HFF-Myc (cell line): Measurements from ENCODE around the gene PLEKHN1.
"Not testable (repeated sequence)": the region's sequence is repeated elsewhere in the genome, so short reads cannot be mapped to it uniquely, and the experiment has no call there.

Experiments
- DNase-seq: peaks from one replicate; pipeline ENCODE4 v3.0.0-alpha.2; 2011; ENCODE audit warnings: low read depth; ENCODE audit errors: extremely low read depth
- H3K4me3 ChIP-seq: replicated peaks from 2 replicates; pipeline ENCODE4 v1.5.1; 2011; ENCODE audit warnings: low read depth, mild to moderate bottlenecking, control low read depth, low read length
- TF ChIP-seq, protein P1 (sequence below): IDR thresholded peaks from 2 replicates; pipeline ENCODE4 v1.5.1; 2012; ENCODE audit warnings: mild to moderate bottlenecking, low read depth, low read length, control low read depth; ENCODE audit errors: missing control alignments

Gene PLEKHN1

DNA sequence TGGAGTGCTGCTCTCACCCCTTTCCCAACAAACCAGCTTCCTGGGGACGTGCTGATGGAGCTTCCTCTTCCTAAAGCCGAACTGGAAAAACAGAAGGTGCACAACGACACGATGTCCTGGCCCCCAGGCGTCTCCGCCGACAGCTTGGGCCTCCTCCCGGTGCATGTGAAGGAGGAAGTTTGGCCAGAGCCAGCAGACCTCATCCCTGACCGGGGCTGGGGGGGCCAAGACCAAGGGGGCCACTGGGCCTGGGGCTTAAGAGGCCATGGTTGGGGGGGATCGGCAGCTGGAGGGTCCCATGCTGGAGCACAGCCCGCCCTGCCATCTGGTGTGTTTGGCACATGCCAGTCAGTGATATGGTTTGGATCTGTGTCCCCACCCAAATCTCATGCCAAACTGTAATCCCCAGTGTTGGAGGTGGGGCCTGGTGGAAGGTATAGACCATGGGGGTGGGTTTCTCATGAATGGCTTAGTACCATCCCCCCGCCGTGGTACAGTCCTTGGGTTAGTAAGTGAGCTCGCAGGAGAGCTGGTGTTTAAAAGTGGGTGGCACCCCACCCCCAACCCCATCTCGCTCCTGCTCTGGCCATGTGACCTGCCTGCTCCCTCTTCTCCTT, 27.2 kb downstream of the PLEKHN1 start:
- no peak overlapping the region for H3K4me3 ChIP-seq
- TF ChIP-seq, protein P1, sequence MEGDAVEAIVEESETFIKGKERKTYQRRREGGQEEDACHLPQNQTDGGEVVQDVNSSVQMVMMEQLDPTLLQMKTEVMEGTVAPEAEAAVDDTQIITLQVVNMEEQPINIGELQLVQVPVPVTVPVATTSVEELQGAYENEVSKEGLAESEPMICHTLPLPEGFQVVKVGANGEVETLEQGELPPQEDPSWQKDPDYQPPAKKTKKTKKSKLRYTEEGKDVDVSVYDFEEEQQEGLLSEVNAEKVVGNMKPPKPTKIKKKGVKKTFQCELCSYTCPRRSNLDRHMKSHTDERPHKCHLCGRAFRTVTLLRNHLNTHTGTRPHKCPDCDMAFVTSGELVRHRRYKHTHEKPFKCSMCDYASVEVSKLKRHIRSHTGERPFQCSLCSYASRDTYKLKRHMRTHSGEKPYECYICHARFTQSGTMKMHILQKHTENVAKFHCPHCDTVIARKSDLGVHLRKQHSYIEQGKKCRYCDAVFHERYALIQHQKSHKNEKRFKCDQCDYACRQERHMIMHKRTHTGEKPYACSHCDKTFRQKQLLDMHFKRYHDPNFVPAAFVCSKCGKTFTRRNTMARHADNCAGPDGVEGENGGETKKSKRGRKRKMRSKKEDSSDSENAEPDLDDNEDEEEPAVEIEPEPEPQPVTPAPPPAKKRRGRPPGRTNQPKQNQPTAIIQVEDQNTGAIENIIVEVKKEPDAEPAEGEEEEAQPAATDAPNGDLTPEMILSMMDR, result no peak
- DNase-seq, result no peak

DNA sequence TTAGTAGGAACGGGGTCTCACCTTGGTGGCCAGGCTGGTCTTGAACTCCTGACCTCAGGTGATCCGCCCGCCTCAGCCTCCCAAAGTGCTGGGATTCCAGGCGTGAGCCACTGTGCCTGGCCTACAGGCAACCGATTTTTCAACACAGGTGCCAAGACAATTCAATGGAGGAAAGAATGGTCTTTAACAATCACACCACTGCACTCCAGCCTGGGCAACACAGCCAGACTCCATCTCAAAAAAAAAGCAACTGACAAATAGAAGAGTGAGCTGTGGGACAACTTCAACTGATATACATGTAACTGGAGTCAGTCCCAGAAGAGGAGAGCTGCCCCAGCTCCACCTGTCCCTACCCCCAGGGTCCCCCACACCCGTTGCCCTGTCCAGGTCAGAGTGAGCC, 28.3 kb downstream of the PLEKHN1 start:
- H3K4me3 ChIP-seq, DNase-seq: not testable (repeated sequence)

DNA sequence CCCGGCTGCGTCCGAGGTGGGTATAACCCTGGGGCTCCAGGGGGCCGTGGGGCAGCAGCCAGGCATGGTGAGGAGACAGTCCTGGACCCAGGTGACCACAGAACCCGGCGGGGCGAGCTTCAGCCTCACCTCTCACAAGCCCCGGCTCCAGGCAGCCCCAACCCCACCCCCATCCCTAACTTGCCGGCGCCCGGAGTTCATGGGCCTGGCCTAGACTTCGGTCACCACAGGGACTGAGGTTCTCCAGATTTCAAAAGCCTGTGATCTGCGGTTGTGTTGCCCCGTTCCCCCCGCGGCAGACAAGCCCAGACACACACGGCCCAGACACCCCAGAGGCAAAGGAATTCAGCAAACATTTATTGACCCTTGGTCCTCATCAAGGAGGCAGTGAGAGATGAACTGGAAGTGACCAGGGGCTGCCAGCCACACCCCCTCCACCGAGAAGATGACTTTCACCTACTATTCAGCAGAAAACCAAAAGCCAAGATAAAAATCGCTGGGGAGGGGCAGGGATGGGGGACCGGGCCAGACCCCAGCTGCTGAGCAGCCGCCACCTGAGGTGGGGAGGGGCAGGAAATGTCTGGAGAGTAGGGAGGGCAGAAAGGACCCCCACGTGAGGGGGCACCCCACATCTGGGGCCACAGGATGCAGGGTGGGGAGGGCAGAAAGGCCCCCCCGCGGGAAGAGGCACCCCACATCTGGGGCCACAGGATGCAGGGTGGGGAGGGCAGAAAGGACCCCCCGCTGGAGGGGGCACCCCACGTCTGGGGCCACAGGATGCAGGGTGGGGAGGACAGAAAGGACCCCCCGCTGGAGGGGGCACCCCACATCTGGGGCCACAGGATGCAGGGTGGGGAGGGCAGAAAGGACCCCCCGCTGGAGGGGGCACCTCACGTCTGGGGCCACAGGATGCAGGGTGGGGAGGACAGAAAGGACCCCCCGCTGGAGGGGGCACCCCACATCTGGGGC, 29.7 kb downstream of the PLEKHN1 start:
- no peak overlapping the region for H3K4me3 ChIP-seq
- TF ChIP-seq, protein P1, result no peak
- no peak for DNase-seq

DNA sequence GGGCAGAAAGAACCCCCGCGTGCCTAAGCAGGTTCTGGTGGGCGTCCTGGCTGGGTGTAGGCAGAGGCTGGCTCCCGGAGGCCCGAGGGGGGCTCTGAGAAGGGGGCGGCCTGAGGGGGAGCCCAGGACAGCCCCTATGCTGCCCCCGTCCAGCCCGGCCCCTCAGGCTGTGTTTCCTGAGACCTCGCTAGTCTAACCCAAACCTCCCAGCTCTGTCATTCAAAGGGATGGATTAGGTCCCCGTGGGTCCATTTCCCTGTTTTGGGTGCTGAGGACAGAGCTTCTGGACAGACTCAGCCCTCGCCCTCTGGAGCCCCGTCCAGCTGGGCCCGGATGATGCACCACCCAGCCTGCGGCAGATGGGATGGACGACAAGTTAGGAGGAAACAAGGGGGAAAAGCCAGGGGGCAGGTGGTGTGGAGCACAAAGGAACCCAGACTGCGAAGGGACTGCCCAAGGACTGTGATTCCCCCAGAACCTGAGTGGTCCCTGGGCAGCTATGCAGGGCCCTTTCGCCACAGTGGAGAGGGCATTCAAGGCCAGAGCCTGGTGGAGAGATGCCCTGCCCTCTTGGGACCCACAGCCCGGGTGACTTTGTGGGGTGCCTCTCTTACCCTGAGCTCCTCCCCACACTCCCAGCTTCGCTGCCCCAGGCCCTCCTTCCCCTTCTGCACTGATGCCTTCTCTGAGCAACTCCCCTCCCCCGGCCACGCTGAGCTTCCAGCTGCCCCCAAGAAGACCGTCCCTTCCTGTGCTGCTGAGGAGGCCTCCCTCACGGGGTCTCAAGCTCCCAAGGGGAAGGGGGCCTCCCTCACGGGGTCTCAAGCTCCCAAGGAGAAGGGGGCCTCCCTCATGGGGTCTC, 30.8 kb downstream of the PLEKHN1 start:
- TF ChIP-seq, protein P1, result no peak
- no peak for DNase-seq
- no peak overlapping the region for H3K4me3 ChIP-seq

DNA sequence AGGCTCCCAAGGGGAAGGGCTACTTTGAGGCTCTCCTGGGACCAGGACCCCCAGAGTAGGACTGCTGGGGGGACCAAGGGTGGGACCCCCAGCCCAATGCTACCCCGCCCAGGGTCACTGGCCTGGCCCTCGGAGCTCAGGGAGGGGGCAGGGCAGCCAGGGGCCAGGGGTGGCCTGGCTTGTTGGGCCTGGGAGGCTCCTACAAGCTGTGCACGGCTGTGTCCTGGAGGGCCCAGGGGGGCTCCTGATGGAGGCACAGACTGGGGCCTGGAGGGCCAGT, 31.4 kb downstream of the PLEKHN1 start:
- no peak for DNase-seq
- TF ChIP-seq, protein P1, result no peak
- H3K4me3 ChIP-seq, result no peak overlapping the region

DNA sequence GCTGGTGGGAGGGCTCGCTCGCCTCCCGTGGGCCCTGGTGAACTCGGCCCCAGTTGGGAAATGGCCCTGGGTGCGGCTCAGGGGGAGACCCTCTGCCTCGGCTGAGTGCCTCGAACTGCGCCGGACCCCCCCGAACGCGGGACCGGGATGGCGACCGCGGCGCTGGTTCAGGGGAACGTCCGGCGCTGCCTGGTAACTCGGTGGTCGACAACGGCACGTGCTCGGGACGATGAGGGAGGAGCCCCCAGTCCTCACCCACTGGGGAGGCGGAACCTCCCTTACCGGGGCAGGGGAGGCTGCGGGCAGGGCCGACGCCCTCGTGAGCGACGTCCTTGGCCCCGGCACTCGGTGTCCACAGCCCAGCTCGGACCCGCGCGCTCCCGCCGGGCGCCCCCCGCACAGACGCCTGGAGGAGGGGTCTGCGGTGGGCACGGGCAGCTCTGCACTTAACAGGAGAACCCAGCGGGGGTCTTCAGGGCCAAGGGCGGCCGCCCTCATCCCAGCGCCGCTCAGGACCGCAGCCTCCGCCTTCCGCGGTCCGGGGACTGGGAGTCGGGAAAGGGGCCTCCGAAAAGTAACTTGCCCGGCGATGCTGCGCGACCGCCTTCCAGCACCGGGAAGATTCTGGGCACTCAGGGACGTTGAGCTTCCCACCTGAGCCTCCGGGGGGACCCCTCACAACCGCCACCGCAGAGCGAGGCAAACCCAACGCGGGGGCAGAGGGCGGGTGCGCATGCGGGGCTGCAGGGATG, 31.9 kb downstream of the PLEKHN1 start:
- DNase-seq, result no peak
- H3K4me3 ChIP-seq, result no peak overlapping the region
- TF ChIP-seq, protein P1, result no peak
